HCT116 (cell line): Measurements from ENCODE around the gene GALP.

Experiments
- ATF3 ChIP-seq: IDR thresholded peaks from 2 replicates; pipeline ENCODE4 v1.6.1; 2012
- CTCF ChIP-seq, 3 experiments: fragments of 200-600 bp in 1 of 3; sonication (generic) in 1 of 3; IDR thresholded peaks in 2 of 3; conservative IDR thresholded peaks in 1 of 3; 2 replicates each; pipeline ENCODE4 v1.5.1; 2012 to 2017; ENCODE audit warnings: low read depth in 2 of 3, low read length in 2 of 3, antibody characterized with exemption in 1 of 3, borderline replicate concordance in 1 of 3, control low read depth in 1 of 3, mild to moderate bottlenecking in 1 of 3, mixed read lengths in 1 of 3, mixed run types in 1 of 3, moderate library complexity in 1 of 3; ENCODE audit not compliant: insufficient read depth in 1 of 3
- EZH2 ChIP-seq: fragments of 200-600 bp; sonication (generic); IDR thresholded peaks from 2 replicates; pipeline ENCODE4 v1.6.1; 2017; ENCODE audit warnings: antibody characterized with exemption, mixed run types
- EZH2phosphoT487 ChIP-seq: fragments of 200-600 bp; IDR thresholded peaks from 2 replicates; pipeline ENCODE4 v1.6.1; 2018; ENCODE audit warnings: antibody characterized with exemption, borderline replicate concordance
- YY1 ChIP-seq: IDR thresholded peaks from 2 replicates; pipeline ENCODE4 v1.6.1; 2011; ENCODE audit warnings: low read length, low read depth, moderate library complexity, mild to moderate bottlenecking; ENCODE audit not compliant: insufficient replicate concordance; ENCODE audit errors: extremely low read depth

DNA sequence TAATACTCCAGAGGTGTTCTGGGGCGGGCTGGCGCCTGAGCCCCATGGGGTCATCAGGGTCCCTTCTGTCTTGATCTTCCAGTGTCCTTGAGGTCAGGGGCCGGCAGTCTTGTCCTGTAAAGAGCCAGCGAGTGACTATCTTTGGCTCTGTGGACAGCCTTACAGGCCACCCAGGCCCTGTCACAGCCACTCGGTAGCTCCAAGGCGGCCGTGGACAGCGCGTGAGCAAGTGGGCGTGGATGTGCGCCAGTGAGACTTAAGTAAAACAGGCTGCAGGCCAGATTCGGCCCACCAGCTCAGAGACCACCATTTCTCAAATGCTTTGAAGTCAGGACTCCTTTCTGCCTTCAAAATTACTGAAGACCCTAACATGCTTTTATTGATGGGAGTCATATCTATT is 31.0 kb upstream of the GALP start:
- TF ChIP-seq YY1 (no peak), EZH2 (no peak), CTCF (IDR thresholded peaks at IDR 0.05 in 2 of 3, conservative IDR thresholded peaks at IDR 0.05 in 1 of 3; ENCODE audit: borderline replicate concordance in 1 of 3, insufficient read depth in 1 of 3, low read depth in 2 of 3, low read length in 2 of 3) (no peak), ATF3 (no peak), EZH2phosphoT487 (no peak)
